AG04449 (cell line): ENCODE measurements around the gene PIP5K1C.
A peak's percentile ranks its signal among the peaks of the same experiment; 100 is the strongest.

Experiments
- CTCF ChIA-PET: fragments of 350-600 bp; formaldehyde crosslinking; extraction: SDS; loops from one replicate; lab custom pipeline; 2021; ENCODE audit warnings: antibody characterized with exemption; lab: Yijun Ruan, JAX
- POLR2A ChIA-PET: fragments of 400-600, 350-600 bp; formaldehyde crosslinking; extraction: SDS; loops from one replicate; lab custom pipeline; 2020; ENCODE audit warnings: antibody characterized with exemption, inconsistent platforms; lab: Yijun Ruan, JAX
- DNase-seq: peaks from one replicate; pipeline ENCODE4 v3.0.0-alpha.2; 2010; ENCODE audit warnings: low read depth, low spot score
- H3K4me3 ChIP-seq: 2 replicates; pipeline ENCODE4 v1.5.1; 2011; ENCODE audit warnings: low read depth, mild to moderate bottlenecking, control low read depth, low read length
- CTCF ChIP-seq: IDR thresholded peaks from one replicate; pipeline ENCODE4 v1.5.1; 2011; ENCODE audit warnings: mild to moderate bottlenecking, moderate library complexity, low read length, control low read depth, inconsistent platforms; ENCODE audit not compliant: insufficient read depth; ENCODE audit errors: missing control alignments

PIP5K1C gene

GRCh38 chr19:3700242-3701032 lies at the start of gene PIP5K1C:
TSS of gene PIP5K1C (minus strand) at chr19:3700468. CDS start at chr19:3700390, 78 bp downstream.
- DNase-seq: no peak
- peak within 1 kb of the TSS; percentile 74 for H3K4me3 ChIP-seq
- ChIA-PET CTCF (interaction anchor here (0.9 to 4.2 kb wide), 13 partner anchors 8 to 92 kb away, joined by 3 to 33 read pairs (median 5); partner anchors contain the start of genes MRPL54 and TJP3), POLR2A (no interaction called here)
- TF ChIP-seq CTCF: peak; percentile 86

DNA sequence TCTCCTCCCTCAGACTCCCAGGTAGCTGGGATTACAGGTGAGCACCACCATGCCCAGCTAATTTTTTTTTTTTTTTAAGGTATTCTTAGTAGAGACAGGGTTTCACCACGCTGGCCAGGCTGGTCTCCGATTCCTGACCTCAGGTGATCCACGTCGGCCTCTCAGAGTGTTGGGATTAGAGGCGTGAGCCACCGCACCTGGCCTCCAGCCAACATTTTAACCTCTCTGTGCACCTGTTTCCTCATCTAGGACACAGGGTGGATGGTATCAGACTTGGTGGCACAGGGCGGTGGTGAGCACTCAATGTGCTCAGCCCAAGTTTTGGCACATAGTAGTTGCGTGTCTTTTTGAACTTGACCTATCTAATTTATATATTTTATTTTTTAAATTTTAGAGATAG lies 48.7 kb upstream of the PIP5K1C start:
- CTCF ChIA-PET: interaction anchor here (1.2 to 5.8 kb wide), 2 partner anchors 13 to 20 kb away, joined by 4 to 33 read pairs; partner anchors contain the start of genes APBA3 and MRPL54
- POLR2A ChIA-PET: no interaction called here

GRCh38 chr19:3746371-3747056 lies 46.2 kb upstream of the PIP5K1C start:
- DNase-seq: no peak
- no peak overlapping the region for H3K4me3 ChIP-seq
- ChIA-PET CTCF (no interaction called here), POLR2A (no interaction called here)
- TF ChIP-seq CTCF: no peak

More for the DNA sequence above, 48.7 kb upstream of the PIP5K1C start:
- no peak for TF ChIP-seq CTCF
- DNase-seq: no peak
- H3K4me3 ChIP-seq: no peak overlapping the region

DNA sequence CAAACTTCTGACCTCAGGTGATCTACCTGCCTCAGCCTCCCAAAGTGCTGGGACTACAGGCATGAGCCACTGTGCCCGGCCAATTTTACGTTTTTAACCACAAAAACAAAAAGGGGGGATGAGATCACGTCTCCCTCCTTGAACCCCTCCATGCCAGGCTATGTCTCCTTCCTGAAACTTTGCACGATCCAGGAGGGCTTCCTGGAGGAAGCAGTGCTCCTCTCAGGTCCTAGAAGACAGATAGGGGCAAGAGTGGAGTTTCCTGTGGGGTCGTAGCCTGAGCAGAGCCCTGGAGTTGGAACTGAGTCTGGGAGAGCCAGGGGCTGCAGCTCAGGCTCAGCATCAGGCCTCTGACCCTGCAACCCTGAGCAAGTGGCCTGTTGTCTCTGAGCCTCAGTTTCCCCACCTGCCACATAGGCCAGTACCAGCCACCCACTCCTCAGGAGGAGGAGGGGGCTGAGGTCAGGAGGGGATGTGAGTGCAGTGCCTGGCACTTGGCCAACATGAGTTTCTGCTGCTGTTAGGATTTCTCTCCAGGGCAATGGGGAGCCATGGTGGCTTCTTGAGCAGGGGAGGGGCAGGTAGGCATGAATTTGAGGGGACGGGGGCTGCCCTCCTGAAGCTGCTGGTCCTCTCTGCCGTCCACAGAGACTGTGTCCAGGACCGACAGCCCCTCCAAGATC lies 45.2 kb upstream of the PIP5K1C start:
- TF ChIP-seq CTCF: no peak
- POLR2A ChIA-PET: no interaction called here

GRCh38 chr19:3743486-3743885 lies 43.2 kb upstream of the PIP5K1C start:
- DNase-seq: no peak
- POLR2A ChIA-PET: no interaction called here
- TF ChIP-seq CTCF: no peak
- H3K4me3 ChIP-seq: no peak overlapping the region
- CTCF ChIA-PET: no interaction called here

More for the DNA sequence above, 45.2 kb upstream of the PIP5K1C start:
- DNase-seq: no peak
- CTCF ChIA-PET: no interaction called here
- no peak overlapping the region for H3K4me3 ChIP-seq
